Retinal pigment epithelial cell (primary cell): ENCODE measurements around the gene RIT1.

Source experiments
- DNase-seq: peaks from one replicate; pipeline ENCODE4 v3.0.0-alpha.2; 2010; ENCODE audit warnings: low read depth
- H3K4me3 ChIP-seq: 2 replicates; pipeline ENCODE4 v1.5.1; 2011; ENCODE audit warnings: mild to moderate bottlenecking, low read length, control low read depth, moderate library complexity
- CTCF ChIP-seq: conservative IDR thresholded peaks from 2 replicates; pipeline ENCODE4 v1.5.1; 2011; ENCODE audit warnings: low read depth, low read length, control low read depth, inconsistent platforms

The RIT1 gene

GRCh38 chr1:155918660-155919059, 7.5 kb upstream of the RIT1 start:
- no peak overlapping the region for H3K4me3 ChIP-seq
- TF ChIP-seq CTCF, result no peak
- DNase-seq, result no peak

- no peak for TF ChIP-seq CTCF
- DNase-seq, result no peak
- no peak overlapping the region for H3K4me3 ChIP-seq
These were observed 3.0 kb upstream of the RIT1 start for GRCh38 chr1:155913969-155914757.

GRCh38 chr1:155912056-155912536, 947 bp upstream of the RIT1 start:
- TF ChIP-seq CTCF, result no peak
- no peak for DNase-seq
- no peak overlapping the region for H3K4me3 ChIP-seq

- H3K4me3 ChIP-seq, result peak overlapping the region; percentile 85
- peak; percentile 33 for TF ChIP-seq CTCF
- no peak for DNase-seq
These were observed 478 bp downstream of the RIT1 start for GRCh38 chr1:155910621-155911121.

- no peak for TF ChIP-seq CTCF
- no peak for DNase-seq
- H3K4me3 ChIP-seq, result peak overlapping the region; percentile 85
These were observed 1.3 kb downstream of the RIT1 start for GRCh38 chr1:155909894-155910293.

- DNase-seq, result no peak
- no peak overlapping the region for H3K4me3 ChIP-seq
- TF ChIP-seq CTCF, result no peak
These were observed 6.9 kb downstream of the RIT1 start for GRCh38 chr1:155904261-155904660.

- DNase-seq, result no peak
- no peak for TF ChIP-seq CTCF
These were observed 11.0 kb downstream of the RIT1 start for GRCh38 chr1:155900161-155900560.

More at GRCh38 chr1:155900161-155900560, 11.0 kb downstream of the RIT1 start:
- no peak overlapping the region for H3K4me3 ChIP-seq
